ENCODE results near the gene CAMK2G.

Gene CAMK2G

GRCh38 chr10:73786512-73786885 lies 87.9 kb downstream of the CAMK2G start:
- DNase-seq = no peak

GRCh38 chr10:73785721-73786511 lies 88.4 kb downstream of the CAMK2G start:
- no peak for DNase-seq

- DNase-seq = peak; percentile 69
Observed at GRCh38 chr10:73785211-73785720, 89.1 kb downstream of the CAMK2G start, which contains the start of gene ZSWIM8. Gene ZSWIM8, plus strand, starts transcription at chr10:73785606. Its CDS starts 273 bp downstream, at chr10:73785879.

GRCh38 chr10:73782749-73783085 lies 91.6 kb downstream of the CAMK2G start:
- DNase-seq = no peak

- DNase-seq = peak; percentile 74
Observed at GRCh38 chr10:73781879-73782748, 92.2 kb downstream of the CAMK2G start, which contains the start of gene CHCHD1. Gene CHCHD1, plus strand, starts transcription at chr10:73782048. Its CDS starts 28 bp downstream, at chr10:73782076.

- DNase-seq = no peak
Observed at GRCh38 chr10:73781548-73781878, 92.8 kb downstream of the CAMK2G start.

GRCh38 chr10:73780966-73781365 lies 93.4 kb downstream of the CAMK2G start:
- DNase-seq = no peak

- no peak for DNase-seq
Observed at GRCh38 chr10:73780301-73780700, 94.1 kb downstream of the CAMK2G start.

- no peak for DNase-seq
Observed at GRCh38 chr10:73779539-73780197, 94.7 kb downstream of the CAMK2G start.

- no peak for DNase-seq
Observed at GRCh38 chr10:73779018-73779417, 95.3 kb downstream of the CAMK2G start.

GRCh38 chr10:73774637-73775036 lies 99.7 kb downstream of the CAMK2G start:
- DNase-seq = no peak

GRCh38 chr10:73773152-73773879 lies 101.0 kb downstream of the CAMK2G start:
- DNase-seq = no peak

GRCh38 chr10:73772281-73773151 lies 101.8 kb downstream of the CAMK2G start:
- peak; percentile 34 for DNase-seq

- no peak for DNase-seq
Observed at GRCh38 chr10:73771722-73772280, 102.6 kb downstream of the CAMK2G start.

GRCh38 chr10:73769396-73769795 lies 105.0 kb downstream of the CAMK2G start:
- DNase-seq = no peak

- no peak for DNase-seq
Observed at GRCh38 chr10:73768881-73769280, 105.5 kb downstream of the CAMK2G start.

GRCh38 chr10:73765066-73765465 lies 109.3 kb downstream of the CAMK2G start:
- no peak for DNase-seq

- no peak for DNase-seq
Observed at GRCh38 chr10:73763343-73763742, 111.0 kb downstream of the CAMK2G start.

- DNase-seq = no peak
Observed at GRCh38 chr10:73762915-73763314, 111.4 kb downstream of the CAMK2G start.

Data from NCI-H1105 (cell line).